HCT116 (cell line): ENCODE results near the gene MYPN. TPM values are rescaled to one million over a fixed set of nuclear protein-coding genes. Genes with fewer than 3 reads are reported as not detected.

Experiments used
- ATAC-seq: fragments of 200-7000 bp; cut with Tn5 transposase; 2 replicates; pipeline ENCODE4 v1.9.1; 2020; ENCODE audit warnings: mild to moderate bottlenecking, moderate library complexity
- BruUV-seq: library from RNA; stranded (reverse); fragments of 400-500 nt; replicated peaks from 2 replicates; lab custom pipeline; 2021; lab: Mats Ljungman, UMichigan
- CTCF ChIA-PET: fragments of 300-600 bp; sonication (Branson Sonifier 250); formaldehyde crosslinking; loops from one replicate; lab custom pipeline; 2021; ENCODE audit warnings: antibody characterized with exemption; lab: Charles Lee
- POLR2A ChIA-PET: fragments of 300-600, 350-600 bp; sonication (Branson Sonifier 250); formaldehyde crosslinking; loops from one replicate; lab custom pipeline; 2021; ENCODE audit warnings: antibody characterized with exemption; lab: Charles Lee
- RAD21 ChIA-PET, 2 experiments: fragments of 300-600 bp; sonication (Branson Sonifier 250); formaldehyde crosslinking; loops; one replicate each; lab custom pipeline; 2023; ENCODE audit warnings: low total read pairs in 2 of 2; ENCODE audit not compliant: uncharacterized antibody in 2 of 2, unreplicated experiment in 2 of 2, low non-redundant PET in 1 of 2; lab: Charles Lee
- DNase-seq: peaks from one replicate; pipeline ENCODE4 v3.0.0-alpha.2; 2010; ENCODE audit warnings: low read depth, low spot score
- H2AFZ ChIP-seq: fragments of 200-600 bp; shearing (Covaris generic), sonication (generic); 2 replicates; pipeline ENCODE4 v1.6.1; 2017; ENCODE audit warnings: low read depth, mixed run types, mixed read lengths, antibody characterized with exemption, low read length; ENCODE audit not compliant: poor library complexity, severe bottlenecking
- H3K27ac ChIP-seq: 2 replicates; pipeline ENCODE4 v1.5.1; 2012; ENCODE audit warnings: low read depth, low read length
- H3K27me3 ChIP-seq: fragments of 200-600 bp; sonication (generic); 2 replicates; pipeline ENCODE4 v1.6.1; 2016; ENCODE audit warnings: mixed run types, low read length, mixed read lengths; ENCODE audit not compliant: insufficient read depth
- H3K36me3 ChIP-seq, 2 experiments: fragments of 200-500 bp in 1 of 2; fragments of 200-600 bp in 1 of 2; sonication (Bioruptor generic) in 1 of 2; sonication (generic) in 1 of 2; 2 replicates each; pipeline versions ENCODE4 v1.5.1 to v1.6.1; 2014 to 2016; ENCODE audit warnings: low read length in 2 of 2, inconsistent platforms in 1 of 2, mixed read lengths in 1 of 2, mixed run types in 1 of 2; ENCODE audit not compliant: insufficient read depth in 2 of 2, control insufficient read depth in 1 of 2
- H3K4me1 ChIP-seq, 2 experiments: fragments of 200-600 bp in 1 of 2; sonication (generic) in 1 of 2; 2 replicates each; pipeline versions ENCODE4 v1.5.1 to v1.6.1; 2012 to 2017; ENCODE audit warnings: low read length in 2 of 2, inconsistent platforms in 1 of 2, mild to moderate bottlenecking in 1 of 2, mixed read lengths in 1 of 2, mixed run types in 1 of 2, moderate library complexity in 1 of 2; ENCODE audit not compliant: insufficient read depth in 2 of 2, control insufficient read depth in 1 of 2
- H3K4me2 ChIP-seq: fragments of 200-600 bp; sonication (generic); 2 replicates; pipeline ENCODE4 v1.6.1; 2017; ENCODE audit warnings: mixed run types, low read length, mixed read lengths
- H3K4me3 ChIP-seq, 2 experiments: fragments of 200-600 bp in 1 of 2; sonication (generic) in 1 of 2; replicated peaks in 1 of 2; 2 replicates each; pipeline ENCODE4 v1.5.1; 2011 to 2016; ENCODE audit warnings: low read length in 2 of 2, control low read depth in 1 of 2, low read depth in 1 of 2, mild to moderate bottlenecking in 1 of 2, mixed read lengths in 1 of 2, mixed run types in 1 of 2
- H3K79me2 ChIP-seq: fragments of 200-600 bp; sonication (generic); 2 replicates; pipeline ENCODE4 v1.6.1; 2017; ENCODE audit warnings: mild to moderate bottlenecking, mixed run types, low read length, moderate library complexity, mixed read lengths; ENCODE audit not compliant: insufficient read depth
- H3K9ac ChIP-seq: fragments of 200-600 bp; sonication (generic); 2 replicates; pipeline ENCODE4 v1.6.1; 2016; ENCODE audit warnings: low read length, mixed read lengths
- H3K9me2 ChIP-seq: fragments of 200-600 bp; sonication (generic), shearing (Covaris generic); 2 replicates; pipeline ENCODE4 v1.6.1; 2017; ENCODE audit warnings: mixed run types, mild to moderate bottlenecking, moderate library complexity; ENCODE audit not compliant: insufficient read depth
- H3K9me3 ChIP-seq, 2 experiments: fragments of 200-500 bp in 1 of 2; fragments of 200-600 bp in 1 of 2; sonication (Bioruptor generic) in 1 of 2; sonication (generic) in 1 of 2; 2 replicates each; pipeline ENCODE4 v1.6.1; 2014 to 2017; ENCODE audit warnings: low read length in 2 of 2, mixed read lengths in 2 of 2, inconsistent platforms in 1 of 2, low read depth in 1 of 2, mild to moderate bottlenecking in 1 of 2, mixed run types in 1 of 2, moderate library complexity in 1 of 2; ENCODE audit not compliant: control insufficient read depth in 1 of 2, insufficient read depth in 1 of 2
- H4K20me1 ChIP-seq: fragments of 200-600 bp; sonication (generic), shearing (Covaris generic); 2 replicates; pipeline ENCODE4 v1.6.1; 2017; ENCODE audit warnings: mixed run types, mild to moderate bottlenecking, moderate library complexity; ENCODE audit not compliant: insufficient read depth
- CBX3 ChIP-seq: IDR thresholded peaks from 2 replicates; pipeline ENCODE4 v1.6.1; 2012; ENCODE audit warnings: low read depth
- CEBPB ChIP-seq: IDR thresholded peaks from 2 replicates; pipeline ENCODE4 v1.6.1; 2012; ENCODE audit warnings: low read depth
- EGR1 ChIP-seq: IDR thresholded peaks from 2 replicates; pipeline ENCODE4 v1.6.1; 2012; ENCODE audit warnings: low read depth
- ELF1 ChIP-seq: IDR thresholded peaks from 2 replicates; pipeline ENCODE4 v1.6.1; 2012; ENCODE audit warnings: low read depth, borderline replicate concordance
- EZH2 ChIP-seq: fragments of 200-600 bp; sonication (generic); IDR thresholded peaks from 2 replicates; pipeline ENCODE4 v1.6.1; 2017; ENCODE audit warnings: antibody characterized with exemption, mixed run types
- EZH2phosphoT487 ChIP-seq: fragments of 200-600 bp; IDR thresholded peaks from 2 replicates; pipeline ENCODE4 v1.6.1; 2018; ENCODE audit warnings: antibody characterized with exemption, borderline replicate concordance
- JUND ChIP-seq: IDR thresholded peaks from 2 replicates; pipeline ENCODE4 v1.6.1; 2012
- POLR2AphosphoS5 ChIP-seq: IDR thresholded peaks from 2 replicates; pipeline ENCODE4 v1.6.1; 2011; ENCODE audit warnings: mild to moderate bottlenecking, low read depth, low read length, moderate library complexity
- SP1 ChIP-seq: IDR thresholded peaks from 2 replicates; pipeline ENCODE4 v1.6.1; 2012; ENCODE audit warnings: low read depth
- SRF ChIP-seq: IDR thresholded peaks from 2 replicates; pipeline ENCODE4 v1.6.1; 2012; ENCODE audit warnings: low read depth
- YY1 ChIP-seq: IDR thresholded peaks from 2 replicates; pipeline ENCODE4 v1.6.1; 2011; ENCODE audit warnings: low read length, low read depth, moderate library complexity, mild to moderate bottlenecking; ENCODE audit not compliant: insufficient replicate concordance; ENCODE audit errors: extremely low read depth
- ZNF274 ChIP-seq: fragments of 200-500 bp; sonication (Bioruptor generic); IDR thresholded peaks from 2 replicates; pipeline ENCODE4 v1.6.1; 2014; ENCODE audit warnings: mild to moderate bottlenecking, low read depth, low read length, inconsistent platforms
- intact Hi-C: fragments of 100-400 bp; cut with micrococcal nuclease; formaldehyde crosslinking; loops from 2 replicates; pipeline ENCODE4 v1.10.0; 2022
- total RNA-seq: library from RNA; stranded (reverse); gene quantifications from one replicate; pipeline ENCODE4 v1.2.1, GENCODE V29; 2021; ENCODE audit not compliant: unreplicated experiment
- TF ChIP-seq, protein P1 (sequence below), 3 experiments: fragments of 200-600 bp in 1 of 3; sonication (generic) in 1 of 3; IDR thresholded peaks in 2 of 3; conservative IDR thresholded peaks in 1 of 3; 2 replicates each; pipeline ENCODE4 v1.5.1; 2012 to 2017; ENCODE audit warnings: low read depth in 2 of 3, low read length in 2 of 3, antibody characterized with exemption in 1 of 3, borderline replicate concordance in 1 of 3, control low read depth in 1 of 3, mild to moderate bottlenecking in 1 of 3, mixed read lengths in 1 of 3, mixed run types in 1 of 3, moderate library complexity in 1 of 3; ENCODE audit not compliant: insufficient read depth in 1 of 3
- TF ChIP-seq, protein P2 (sequence below): IDR thresholded peaks from 2 replicates; pipeline ENCODE4 v1.6.1; 2012; ENCODE audit warnings: low read depth
- TF ChIP-seq, protein P3 (sequence below): IDR thresholded peaks from 2 replicates; pipeline ENCODE4 v1.6.1; 2012

The MYPN gene
- total RNA-seq, 1 experiment from 2014 or later, result 0.34 TPM

DNA sequence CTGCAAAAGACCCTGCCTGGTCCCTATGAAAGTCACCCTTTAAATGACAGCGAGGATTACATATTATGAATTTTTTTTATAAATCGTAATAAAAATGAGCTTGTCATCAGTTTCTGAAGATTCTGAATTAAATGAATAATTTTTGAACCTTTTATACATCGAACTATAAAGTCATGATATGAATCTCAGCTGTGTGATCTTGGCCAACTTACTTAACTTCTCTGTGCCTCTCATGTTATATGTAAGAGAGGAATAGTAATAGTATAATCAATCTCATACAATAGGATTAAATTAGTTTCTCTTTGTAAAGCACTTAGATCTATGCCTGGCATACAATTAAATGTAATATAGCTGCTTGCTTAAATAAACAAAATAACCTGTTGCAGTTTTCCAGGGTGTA lies 127.9 kb downstream of the MYPN start:
- Histone ChIP-seq H3K4me3 (no peak overlapping the region), H3K36me3 (no peaks in the 10 kb centered on the region), H3K27me3 (no peaks in the 10 kb centered on the region), H3K79me2 (no peaks in the 10 kb centered on the region), H4K20me1 (no peaks in the 10 kb centered on the region), H3K9me2 (no peaks in the 10 kb centered on the region), H3K9ac (no peak overlapping the region), H3K4me2 (no peak overlapping the region), H3K27ac (no peak overlapping the region), H3K9me3 (no peaks in the 10 kb centered on the region), H3K4me1 (no peaks in the 10 kb centered on the region), H2AFZ (no peak overlapping the region)
- ChIA-PET RAD21 (no interaction called here), CTCF (no interaction called here), POLR2A (no interaction called here)
- ATAC-seq (no peak), DNase-seq (no peak)
- no TSS peak for BruUV-seq
- TF ChIP-seq, protein P1, sequence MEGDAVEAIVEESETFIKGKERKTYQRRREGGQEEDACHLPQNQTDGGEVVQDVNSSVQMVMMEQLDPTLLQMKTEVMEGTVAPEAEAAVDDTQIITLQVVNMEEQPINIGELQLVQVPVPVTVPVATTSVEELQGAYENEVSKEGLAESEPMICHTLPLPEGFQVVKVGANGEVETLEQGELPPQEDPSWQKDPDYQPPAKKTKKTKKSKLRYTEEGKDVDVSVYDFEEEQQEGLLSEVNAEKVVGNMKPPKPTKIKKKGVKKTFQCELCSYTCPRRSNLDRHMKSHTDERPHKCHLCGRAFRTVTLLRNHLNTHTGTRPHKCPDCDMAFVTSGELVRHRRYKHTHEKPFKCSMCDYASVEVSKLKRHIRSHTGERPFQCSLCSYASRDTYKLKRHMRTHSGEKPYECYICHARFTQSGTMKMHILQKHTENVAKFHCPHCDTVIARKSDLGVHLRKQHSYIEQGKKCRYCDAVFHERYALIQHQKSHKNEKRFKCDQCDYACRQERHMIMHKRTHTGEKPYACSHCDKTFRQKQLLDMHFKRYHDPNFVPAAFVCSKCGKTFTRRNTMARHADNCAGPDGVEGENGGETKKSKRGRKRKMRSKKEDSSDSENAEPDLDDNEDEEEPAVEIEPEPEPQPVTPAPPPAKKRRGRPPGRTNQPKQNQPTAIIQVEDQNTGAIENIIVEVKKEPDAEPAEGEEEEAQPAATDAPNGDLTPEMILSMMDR (IDR thresholded peaks at IDR 0.05 in 2 of 3, conservative IDR thresholded peaks at IDR 0.05 in 1 of 3; ENCODE audit: borderline replicate concordance in 1 of 3, insufficient read depth in 1 of 3, low read depth in 2 of 3, low read length in 2 of 3), result no peak
- no peak for TF ChIP-seq EGR1
- TF ChIP-seq JUND, result no peak
- TF ChIP-seq YY1, result no peak
- TF ChIP-seq EZH2, result no peak
- TF ChIP-seq CBX3, result no peak
- no peak for TF ChIP-seq SRF
- TF ChIP-seq ZNF274, result no peak
- TF ChIP-seq POLR2AphosphoS5, result no peak
- no peak for TF ChIP-seq EZH2phosphoT487
- TF ChIP-seq, protein P2, sequence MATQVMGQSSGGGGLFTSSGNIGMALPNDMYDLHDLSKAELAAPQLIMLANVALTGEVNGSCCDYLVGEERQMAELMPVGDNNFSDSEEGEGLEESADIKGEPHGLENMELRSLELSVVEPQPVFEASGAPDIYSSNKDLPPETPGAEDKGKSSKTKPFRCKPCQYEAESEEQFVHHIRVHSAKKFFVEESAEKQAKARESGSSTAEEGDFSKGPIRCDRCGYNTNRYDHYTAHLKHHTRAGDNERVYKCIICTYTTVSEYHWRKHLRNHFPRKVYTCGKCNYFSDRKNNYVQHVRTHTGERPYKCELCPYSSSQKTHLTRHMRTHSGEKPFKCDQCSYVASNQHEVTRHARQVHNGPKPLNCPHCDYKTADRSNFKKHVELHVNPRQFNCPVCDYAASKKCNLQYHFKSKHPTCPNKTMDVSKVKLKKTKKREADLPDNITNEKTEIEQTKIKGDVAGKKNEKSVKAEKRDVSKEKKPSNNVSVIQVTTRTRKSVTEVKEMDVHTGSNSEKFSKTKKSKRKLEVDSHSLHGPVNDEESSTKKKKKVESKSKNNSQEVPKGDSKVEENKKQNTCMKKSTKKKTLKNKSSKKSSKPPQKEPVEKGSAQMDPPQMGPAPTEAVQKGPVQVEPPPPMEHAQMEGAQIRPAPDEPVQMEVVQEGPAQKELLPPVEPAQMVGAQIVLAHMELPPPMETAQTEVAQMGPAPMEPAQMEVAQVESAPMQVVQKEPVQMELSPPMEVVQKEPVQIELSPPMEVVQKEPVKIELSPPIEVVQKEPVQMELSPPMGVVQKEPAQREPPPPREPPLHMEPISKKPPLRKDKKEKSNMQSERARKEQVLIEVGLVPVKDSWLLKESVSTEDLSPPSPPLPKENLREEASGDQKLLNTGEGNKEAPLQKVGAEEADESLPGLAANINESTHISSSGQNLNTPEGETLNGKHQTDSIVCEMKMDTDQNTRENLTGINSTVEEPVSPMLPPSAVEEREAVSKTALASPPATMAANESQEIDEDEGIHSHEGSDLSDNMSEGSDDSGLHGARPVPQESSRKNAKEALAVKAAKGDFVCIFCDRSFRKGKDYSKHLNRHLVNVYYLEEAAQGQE, result no peak
- TF ChIP-seq, protein P3, sequence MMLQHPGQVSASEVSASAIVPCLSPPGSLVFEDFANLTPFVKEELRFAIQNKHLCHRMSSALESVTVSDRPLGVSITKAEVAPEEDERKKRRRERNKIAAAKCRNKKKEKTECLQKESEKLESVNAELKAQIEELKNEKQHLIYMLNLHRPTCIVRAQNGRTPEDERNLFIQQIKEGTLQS, result no peak
- TF ChIP-seq CEBPB, result no peak
- TF ChIP-seq ELF1, result no peak
- no peak for TF ChIP-seq SP1
- intact Hi-C loops, result no loop called here
